Cerebellar nuclear complex (tissue), 1 donor: ENCODE measurements around the gene RNF130.

Source experiments
- DNase-seq, 2 experiments: peaks; one replicate each; lab custom pipeline; 2025; lab: John Stamatoyannopoulos, UW

Gene RNF130

DNA sequence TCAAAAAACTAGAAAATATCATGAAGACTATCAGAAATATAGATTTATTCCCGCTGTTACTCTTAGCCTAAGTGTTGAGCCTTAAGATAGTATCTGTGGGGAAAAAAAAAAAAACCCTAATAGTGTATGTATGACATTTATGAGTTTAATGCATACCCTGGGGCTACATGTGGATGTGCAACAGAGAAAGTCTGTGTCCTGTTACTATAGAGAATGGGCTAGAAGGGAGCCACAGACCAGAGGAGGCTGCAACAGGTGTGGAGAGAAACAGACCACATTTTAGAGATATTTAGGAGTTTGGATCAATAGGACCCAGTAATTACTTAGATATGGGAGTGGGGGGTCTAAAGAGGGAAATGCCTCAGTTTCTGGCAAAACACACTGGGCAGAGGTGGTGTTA, 15.4 kb downstream of the RNF130 start:
- DNase-seq = no peak

DNA sequence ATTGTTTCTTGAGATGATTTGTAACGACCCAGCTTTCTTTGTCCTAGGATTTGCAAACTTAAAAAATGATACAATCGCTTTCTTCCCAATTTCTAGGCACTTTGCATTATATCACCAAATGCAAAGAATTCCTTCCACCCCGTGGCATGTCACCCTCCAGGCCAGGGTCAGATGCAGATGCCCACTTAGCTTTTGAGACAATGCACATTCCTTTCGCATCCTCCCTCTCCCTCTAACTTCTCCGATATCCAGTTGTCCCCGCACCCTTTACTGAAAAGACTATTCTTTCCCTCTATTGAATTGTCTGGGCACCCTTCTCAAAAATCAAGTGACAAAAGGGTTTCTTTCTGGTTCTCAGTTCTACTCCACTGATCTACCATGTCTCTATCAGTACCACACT, 17.3 kb downstream of the RNF130 start:
- no peak for DNase-seq

DNA sequence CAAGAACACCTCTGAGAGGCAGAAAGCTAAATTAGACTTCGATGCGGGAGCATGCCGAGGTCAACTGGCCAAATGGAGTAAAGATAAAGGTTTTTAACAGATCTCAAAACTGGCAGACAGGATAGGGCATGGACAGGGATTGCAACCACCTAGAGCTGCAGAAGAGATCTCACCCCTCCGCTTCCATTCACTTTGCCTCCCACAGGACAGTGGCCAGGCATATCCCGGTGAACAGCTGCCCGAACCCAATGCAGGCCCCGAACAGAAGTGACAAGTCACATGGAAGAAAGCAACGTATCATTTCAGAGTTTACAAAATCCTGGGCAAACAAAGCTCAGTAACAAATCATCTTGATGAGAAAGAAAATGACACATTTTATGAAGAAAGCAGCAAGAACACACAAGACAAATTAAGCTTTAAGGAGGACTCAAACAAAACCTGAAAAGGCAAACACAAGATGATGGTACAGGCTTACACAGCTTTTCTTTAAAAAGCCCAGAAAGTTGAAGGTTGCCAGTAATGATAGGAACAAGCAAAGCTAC, 18.4 kb downstream of the RNF130 start:
- no peak for DNase-seq

DNA sequence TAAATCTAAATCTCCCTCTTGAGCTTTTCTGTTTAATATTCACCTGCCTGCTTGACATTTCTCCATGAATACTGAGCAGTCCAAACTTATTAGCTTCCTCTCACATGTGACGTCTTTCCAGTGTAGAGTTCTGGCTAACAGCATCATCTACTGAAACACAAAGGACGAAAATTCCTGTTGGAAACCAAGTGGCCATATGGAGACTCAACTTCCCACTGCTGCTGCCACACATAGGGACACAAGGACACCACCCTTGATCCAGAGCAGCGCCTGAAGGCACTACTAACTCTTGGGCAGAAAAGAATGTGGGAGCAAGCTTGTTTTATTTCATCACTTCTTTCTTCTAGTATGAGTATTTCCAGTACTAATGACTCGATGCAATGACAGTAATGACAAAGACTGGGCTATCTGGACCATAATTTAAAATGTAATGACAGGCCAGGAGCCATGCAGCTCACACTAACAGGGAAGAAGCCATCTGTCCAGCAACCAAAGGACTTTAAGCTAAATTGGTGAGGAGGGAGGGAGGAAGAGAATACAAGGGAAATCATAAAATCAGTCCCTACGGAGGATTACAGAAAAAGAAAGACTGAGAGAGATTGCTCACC, 19.2 kb downstream of the RNF130 start:
- no peak for DNase-seq

DNA sequence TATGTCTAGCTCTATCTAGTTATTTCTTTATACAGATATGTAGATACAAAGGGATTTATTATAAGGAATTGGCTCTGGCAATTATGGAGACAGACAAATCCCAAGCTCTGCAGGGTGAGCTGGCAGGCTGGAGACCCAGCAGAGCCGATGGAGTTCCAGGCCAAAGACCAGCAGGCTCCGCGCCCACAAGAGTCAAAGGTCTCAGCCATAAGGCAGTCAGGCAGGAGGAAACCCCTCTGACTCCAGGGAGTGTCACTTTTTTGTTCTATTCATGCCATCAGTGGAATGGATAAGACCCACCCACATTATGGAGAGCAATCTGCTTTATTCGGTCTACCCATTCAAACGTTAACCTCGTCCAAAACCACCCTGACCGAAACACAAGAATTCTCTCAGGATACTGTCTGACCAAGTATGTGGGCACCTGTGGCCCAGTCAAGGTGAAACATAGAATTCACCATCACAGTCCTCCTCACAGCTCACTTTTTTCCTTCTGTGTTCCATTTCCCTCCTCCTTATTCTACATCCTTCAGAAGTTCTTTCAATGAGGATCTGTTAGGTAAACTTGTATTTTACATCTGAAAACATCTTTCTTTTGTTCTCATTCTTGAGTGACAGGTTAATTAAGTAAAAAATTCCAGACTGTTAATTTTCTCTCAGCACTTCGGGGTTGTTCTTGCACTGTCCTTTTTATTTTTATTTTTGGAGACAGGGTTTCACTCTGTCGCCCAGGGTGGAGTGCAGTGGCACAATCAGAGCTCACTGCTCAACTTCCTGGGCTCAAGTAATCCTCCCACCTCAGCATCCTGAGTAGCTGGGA, 21.2 kb downstream of the RNF130 start:
- DNase-seq = no peak

DNA sequence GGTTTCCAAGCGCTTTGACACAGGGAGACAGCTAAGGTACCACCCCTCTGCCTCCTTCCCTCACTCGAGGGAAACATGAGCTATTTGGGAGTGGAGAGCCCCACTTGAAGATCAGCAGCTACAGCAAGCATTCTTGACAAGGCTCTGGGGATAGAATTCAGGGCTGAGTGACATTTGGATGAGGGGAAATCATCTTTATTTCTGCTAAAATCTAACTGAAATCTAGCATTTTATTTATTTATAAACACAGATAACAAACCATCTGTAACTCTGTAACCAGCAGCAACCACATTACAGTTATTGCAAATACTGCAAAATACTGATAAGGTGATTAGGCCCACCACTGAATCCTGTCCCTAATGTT, 22.4 kb downstream of the RNF130 start:
- no peak for DNase-seq

DNA sequence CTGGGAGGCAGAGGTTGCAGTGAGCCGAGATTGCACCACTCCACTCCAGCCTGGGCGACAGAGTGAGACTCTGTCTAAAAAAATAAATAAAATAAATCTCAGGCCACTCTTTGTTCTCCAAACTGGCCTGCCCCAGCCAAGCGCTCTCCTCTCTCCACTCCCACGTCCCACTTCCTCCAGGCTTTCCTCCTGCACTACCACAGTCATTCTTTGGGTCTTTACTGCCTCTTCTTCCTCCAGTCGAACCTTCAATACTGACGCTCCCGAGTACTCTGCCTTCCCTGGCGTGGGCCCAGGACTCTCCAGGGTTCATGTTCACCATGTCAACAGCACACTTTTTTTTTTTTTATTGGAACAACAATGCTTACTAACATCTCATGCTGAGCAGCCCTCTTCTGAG, 23.9 kb downstream of the RNF130 start:
- peak in 1 of 2 experiments; percentile 41 for DNase-seq

DNA sequence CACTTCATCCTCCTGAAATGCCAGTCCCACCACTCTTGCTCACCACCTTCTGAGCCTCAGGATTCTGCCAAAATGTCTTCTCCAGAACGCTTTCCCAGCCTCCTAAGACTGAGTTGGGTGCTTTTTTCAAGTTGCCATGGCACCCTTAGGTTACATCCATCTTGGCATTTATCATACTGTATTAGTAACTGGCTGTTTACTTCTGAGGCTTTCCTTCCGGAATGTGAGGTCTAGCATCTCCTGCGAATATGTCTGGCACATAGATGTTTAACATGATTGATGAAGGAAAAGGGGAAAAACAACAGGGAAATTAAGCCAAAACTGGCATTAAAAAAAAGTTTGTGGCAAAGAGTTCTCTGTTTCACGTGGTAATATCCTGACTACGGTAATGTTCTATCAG, 24.9 kb downstream of the RNF130 start:
- no peak for DNase-seq

DNA sequence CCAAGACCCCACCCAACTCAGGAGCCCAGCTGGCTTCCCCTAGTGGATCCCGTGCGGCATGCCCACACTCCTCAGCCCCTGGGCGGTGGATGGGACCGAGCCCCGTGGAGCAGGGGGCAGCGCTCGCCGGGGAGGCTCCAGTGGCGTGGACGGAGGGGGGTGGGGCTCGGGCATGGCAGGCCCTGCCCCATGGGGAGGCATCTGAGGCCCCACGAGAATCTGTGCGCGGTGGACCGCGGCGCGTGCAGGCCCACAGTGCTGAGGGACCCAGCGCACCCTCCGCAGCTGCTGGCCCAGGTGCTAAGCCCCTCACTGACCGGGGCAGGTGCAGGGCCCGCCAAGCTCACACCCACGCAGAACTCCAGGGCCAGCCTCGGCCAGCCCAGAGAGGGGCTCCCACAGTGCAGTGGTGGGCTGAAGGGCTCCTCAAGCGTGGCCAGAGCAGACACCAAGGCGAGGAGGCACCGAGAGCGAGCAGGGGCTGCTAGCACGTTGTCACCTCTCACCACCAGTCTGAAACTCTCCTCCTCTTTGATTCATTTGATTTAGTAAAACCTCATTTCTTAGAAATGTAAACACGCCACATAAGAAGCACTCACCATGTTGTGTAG, 25.6 kb downstream of the RNF130 start:
- DNase-seq = no peak

DNA sequence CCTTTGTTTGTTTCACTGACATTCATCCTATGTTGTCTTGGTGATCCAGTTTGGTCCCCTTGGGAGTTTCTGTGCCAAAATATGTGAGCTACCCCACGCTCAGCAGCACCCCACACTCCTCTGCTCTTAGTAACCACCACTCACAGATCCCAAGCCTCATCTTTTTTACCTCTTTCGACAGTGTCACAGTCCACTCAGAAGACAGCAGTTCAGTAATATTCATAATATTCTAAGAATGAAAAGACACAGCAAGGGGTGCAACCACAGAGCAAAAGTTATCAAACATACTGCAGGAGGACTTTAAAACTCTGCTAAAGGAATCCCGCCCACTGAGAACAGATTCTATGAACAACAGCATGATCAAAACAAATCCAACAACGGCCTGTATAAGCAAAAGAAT, 28.2 kb downstream of the RNF130 start:
- no peak for DNase-seq

DNA sequence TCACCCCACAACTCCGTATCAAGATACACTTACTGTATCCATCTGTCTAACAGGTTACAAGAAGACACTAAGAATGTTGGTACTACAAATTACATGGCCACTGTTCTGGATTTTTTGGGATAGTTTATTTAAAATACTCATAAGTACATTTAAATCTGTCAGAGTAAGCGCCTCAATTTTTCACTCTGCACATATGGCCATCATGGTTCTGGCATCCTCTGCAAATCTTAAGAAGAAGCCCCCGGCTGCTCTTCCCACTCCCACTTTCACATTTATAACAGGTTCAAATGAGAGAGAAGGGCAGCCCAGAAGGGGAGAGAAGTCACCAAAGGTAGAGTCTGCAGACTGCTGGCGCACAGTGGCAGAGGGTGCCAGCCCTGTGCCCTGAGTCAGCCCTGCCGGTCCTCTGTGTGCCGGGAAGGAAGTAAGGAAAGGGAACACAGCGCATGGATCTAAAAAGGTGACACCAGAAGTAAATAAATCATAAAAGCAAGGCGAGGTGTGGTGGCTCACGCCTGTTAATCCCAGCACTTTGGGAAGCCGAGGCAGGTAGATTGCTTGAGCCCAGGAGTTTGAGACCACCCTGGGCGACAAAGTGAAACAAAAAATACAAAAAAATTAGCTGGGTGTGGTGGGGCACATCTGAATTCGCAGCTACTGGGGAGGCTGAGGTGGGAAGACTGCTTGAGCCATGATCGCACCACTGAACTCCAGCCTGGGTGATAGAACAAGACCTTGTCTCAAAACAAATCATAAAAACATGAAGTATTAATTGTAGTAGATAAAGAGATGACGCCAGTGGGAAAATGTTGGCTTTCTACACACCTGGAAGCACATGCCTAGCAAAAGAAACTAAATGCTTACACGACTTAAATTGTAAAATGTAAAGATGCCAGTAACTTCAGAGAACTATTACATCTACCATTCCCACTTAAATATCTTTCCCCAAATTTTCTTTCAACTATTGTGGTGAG, 30.0 kb downstream of the RNF130 start:
- DNase-seq = no peak

DNA sequence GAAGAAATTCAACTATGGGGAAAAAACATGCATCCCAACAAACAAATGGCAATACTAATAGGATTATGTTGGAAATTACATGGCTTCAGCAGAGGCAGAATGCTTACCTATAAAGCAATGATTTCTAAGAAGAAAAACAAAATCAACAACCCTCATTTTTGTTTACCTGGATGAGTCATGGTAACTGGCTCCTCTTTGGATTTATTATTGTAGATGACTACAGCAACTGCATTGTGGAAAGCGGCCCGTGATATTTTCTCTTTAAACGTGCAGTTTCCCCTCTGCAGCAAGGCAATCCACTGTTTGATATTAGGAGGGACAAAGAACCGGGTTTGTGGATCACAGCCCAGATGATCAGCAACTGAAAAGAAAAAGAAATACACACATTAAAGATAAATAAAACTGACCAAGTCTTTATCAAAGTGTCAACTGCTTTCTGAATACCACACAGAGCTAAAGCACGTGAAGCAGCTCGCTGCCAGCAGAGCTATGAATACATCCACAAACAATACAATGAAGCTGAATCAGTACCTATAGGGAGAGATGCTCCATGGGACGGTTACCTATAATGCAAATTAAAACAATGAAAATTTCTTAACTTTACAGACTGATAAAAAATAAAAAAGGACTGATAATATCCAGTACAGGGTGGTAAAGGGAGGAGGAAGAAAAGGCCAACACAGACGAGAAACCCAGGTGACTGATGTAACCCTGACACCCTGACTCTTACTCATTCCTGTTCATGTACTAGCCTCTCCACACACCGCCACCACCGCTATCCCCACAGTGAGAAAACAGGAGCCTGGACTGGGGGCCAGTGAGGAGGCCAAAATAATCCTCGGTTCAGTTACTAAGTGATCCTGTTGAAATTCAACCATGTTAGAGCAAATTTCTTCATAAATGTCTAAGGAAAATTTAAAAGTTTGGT, 31.0 kb downstream of the RNF130 start:
- DNase-seq = no peak

DNA sequence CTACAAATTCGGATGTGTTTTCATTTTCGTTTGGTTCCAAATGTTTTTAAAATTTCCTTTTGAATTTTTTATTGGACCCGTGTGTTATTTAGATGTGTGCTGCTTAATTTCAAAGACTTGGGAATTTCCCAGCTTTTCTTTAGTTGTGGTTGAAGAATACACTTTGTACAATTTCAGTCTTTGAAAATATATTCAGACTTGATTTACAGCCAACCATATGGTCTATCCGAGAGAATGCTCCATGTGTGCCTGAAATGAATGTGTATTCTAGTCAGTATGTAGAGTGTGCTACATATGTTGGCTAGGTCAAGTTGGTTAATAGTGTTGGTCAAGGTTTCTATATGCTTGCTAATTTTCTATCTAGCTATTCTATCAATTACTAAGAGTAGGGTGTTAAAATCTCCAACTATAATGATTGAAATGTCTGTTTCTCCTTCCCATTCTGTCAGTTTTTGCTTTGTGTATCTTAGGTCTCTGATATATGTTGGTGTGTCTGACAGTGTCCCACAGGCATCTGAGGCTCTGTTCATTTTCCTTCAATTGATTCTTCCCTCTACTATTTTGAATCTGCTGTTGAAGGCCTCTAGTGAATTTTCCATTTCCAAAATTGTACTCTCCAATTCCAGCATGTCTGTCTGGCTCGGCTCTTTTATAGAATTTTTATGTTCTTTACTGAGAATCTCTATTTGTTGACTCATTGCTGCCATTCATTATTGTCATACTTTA, 36.2 kb downstream of the RNF130 start:
- no peak for DNase-seq

DNA sequence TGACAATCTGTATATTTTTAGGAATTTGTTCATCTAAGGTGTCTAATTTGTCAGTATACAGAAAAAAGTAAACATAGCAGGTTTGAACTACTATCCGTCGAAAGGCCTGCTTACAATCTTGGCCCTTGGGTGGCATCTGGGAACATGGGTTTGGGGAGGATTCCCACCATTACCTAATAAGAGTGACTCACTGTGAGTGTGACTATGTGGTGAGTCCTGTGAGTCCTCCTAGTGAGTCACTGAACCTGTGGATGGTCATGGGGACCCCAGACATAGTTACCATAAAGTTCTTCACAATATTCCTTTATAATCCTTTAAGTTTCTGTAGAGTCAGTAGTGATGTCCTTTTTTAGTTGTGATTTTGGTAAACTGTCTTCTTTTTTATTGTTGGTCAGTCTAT, 37.0 kb downstream of the RNF130 start:
- no peak for DNase-seq

DNA sequence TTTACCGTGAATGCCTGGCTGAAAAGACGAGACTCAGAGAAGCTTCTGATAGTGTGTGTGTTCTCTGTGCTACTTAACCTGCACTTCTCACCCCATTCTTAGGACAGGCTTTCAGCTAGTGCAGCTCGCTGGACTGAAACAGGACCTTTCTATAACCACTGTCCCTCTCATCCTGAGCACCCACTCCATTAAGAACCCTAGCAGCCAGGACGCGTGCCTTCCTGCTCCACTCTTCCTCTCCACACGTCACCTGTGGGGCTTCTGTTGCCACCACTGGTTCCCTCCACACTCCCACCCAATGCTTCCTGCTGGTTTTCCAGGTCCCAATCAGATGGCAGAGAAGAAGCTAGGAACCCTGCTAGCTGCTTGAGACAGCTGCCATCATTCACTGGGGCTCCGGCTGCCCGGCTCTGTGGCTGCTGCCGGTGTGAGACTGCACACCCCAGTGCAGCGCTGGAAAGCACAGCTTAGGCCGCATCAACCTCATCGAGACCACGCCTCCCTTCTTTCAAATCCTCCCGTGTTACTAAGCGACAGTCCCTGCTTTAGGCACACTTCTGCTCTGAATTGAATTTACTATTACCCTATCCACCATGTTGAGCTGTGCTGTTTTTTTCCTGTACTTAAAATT, 44.0 kb downstream of the RNF130 start:
- no peak for DNase-seq

DNA sequence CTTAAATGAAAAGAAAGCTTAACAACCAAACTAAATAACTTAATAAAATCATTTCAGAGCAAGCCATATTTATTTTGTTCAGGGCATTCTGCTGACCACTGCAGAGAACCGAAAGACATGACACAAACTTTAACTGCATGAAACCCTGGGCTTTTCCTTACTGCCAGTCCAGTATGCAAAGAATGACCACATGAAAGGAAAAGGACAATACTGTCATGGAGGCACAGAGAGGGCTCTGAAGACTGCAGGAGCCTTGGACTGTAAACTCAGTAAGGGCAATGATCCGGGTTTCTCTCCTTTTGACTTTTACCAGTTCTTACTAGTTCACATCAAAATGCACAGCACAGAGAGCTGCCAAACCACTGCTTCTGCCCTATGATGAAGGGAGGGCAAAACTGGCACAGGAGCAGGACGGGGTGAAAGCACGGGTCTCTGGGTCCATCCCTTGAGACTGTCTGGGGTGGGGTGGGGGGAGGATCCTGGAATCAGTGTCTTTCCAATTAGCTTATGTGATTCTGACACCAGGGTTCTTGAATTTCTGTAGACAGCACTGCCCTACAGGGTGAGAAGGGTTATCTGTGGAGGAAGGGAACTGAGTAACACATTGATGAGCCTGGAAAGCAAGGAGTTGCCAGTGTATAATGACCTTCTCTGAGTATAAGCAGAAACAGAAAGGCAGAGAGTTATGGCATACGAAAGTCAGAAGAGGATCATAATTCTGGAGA, 44.7 kb downstream of the RNF130 start:
- DNase-seq = no peak

DNA sequence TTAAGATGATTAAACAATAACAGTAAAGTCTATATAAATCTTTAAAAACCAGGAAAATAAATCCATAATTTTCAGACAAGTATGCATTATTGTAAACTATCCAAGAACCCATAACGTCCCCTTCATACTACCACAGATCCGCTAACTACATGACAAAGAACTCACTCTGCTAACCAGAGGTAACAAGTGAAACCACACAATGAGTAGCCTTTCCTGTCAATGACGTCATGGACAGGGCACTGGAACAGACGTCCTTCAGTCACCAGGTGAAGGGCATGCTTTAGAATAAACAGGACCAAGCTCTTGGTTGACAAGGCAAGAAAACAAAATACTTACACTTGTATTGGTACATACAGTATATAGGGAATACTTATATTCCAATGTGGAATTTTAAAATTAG, 45.2 kb downstream of the RNF130 start:
- no peak for DNase-seq

DNA sequence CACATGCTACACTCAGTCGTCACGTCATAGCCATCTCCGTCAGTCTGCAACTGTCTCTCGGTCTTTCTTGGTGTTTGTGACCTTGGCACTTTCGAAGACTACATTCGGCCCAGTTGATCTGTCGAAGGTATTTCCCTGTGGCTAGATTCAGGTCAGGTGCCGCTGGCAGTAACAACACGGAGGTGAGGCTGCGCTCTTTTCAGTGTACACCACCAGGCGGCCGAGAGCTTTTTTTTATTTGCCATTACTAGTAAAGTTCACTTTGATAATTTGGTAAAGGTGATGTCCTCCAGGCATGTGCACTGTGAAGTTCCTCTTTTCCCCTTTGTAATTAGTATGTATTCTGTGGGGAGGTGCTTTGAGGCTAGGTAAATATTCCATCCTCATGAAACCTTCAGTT, 49.7 kb downstream of the RNF130 start:
- DNase-seq = no peak

DNA sequence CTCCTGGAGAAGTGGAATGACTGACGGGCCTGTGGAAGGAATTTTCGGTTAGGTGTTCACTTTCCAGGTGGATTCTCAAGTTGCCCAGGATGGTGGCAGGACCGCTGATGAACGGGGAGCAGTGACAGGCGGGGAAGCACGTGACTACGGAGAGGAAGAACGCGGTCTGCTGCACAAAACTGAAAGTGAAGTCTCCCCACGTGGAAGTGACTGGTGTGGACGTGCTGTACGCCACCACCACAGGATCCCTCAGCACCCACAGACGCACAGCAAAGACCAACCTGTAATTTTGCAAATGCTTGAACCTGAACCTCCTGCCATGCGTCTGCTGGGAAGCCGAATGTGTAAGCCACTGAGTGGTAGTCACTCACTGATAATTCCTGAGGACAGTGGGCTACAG, 51.4 kb downstream of the RNF130 start:
- no peak for DNase-seq
